Adrenal gland (tissue), 5 donors: Measurements from ENCODE around the gene MEGF11.

Experiments
- CTCF ChIP-seq, 6 experiments: fragments of 450-650 bp in 4 of 6; fragments of 200-600 bp in 2 of 6; sonication (generic) in 1 of 6; IDR thresholded peaks; 1 replicate in 5 of 6; 2 replicates in 1 of 6; pipeline versions ENCODE4 v1.5.1 to v1.8.0; 2016 to 2021; ENCODE audit warnings: antibody characterized with exemption in 6 of 6, mild to moderate bottlenecking in 2 of 6, moderate library complexity in 1 of 6
- POLR2A ChIP-seq, 2 donors: fragments of 450-650 bp; IDR thresholded peaks; one replicate each; pipeline ENCODE4 v1.6.1; 2017; ENCODE audit warnings: antibody characterized with exemption in 2 of 2, mild to moderate bottlenecking in 2 of 2, moderate library complexity in 1 of 2
- donor health status: DM: no; HTN: no; CAD: no.

GRCh38 chr15:65912235-65912634, 341.3 kb downstream of the MEGF11 start:
- TF ChIP-seq CTCF (IDR thresholded peaks at IDR 0.05): no peak
- TF ChIP-seq POLR2A (IDR thresholded peaks at IDR 0.05): no peak
